NCI-H2196 (cell line): ENCODE data around the gene ZBTB40.

Source experiments
- DNase-seq: peaks from one replicate; lab custom pipeline; 2025; ENCODE audit not compliant: unreplicated experiment; lab: John Stamatoyannopoulos, UW

ZBTB40 gene

DNA sequence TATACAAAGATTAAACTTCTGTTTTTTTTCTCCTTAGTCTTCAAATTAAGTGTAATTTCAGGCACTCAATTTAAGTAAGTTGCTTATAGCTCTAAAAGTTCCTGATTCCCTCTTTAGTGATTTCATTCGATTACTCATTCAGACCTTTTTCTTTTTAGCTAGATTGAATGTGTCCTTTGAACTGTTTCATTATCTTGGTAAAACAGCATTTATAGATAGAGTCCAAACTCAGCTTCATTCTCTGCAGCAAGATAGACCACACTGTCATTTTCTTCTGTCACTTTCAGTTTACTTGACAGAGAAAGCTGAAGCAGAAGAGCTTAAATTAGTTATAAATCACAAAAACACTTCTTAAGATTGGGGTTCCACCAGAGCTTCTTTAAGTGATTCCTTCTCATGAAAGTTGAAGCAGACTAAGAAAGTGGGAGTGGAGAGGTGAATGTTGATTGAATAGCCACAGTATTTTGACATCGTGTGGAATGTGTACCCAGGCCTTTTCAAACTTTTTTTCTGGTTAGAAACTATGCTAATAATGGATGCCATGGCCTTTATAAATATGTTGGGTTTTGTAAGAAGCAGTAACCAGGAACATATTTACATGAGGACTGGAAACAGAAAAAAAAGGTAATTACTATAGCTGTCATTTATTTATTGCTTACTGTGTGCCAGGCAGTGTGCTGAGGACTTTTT, 52.2 kb downstream of the ZBTB40 start:
- DNase-seq, result no peak

DNA sequence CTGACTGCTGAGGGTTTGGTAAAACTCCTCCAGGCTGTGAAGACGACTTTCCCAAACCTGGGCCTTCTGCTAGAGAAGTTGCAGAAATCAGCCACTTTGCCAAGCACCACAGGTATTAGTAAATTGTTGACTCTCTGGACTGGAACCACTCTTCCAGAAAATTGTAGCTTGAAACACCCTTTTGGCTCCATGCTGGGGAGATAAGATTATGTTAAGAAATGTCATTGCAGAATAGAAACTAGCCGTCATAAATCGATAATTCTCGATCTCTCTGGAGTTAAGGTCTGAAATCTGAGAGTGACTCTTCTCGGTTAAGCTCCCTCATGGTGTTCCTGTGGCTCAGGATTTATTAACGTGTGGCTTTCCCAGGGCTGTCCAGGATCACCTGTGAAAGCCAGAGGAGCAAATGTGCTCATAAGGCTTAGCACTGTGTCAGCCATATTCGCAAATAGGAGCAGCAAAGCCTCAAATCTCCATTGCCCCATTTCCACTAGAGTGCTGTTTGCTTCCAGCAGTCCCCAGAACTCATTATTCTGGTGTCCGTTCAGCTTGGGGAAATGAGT, 54.6 kb downstream of the ZBTB40 start:
- DNase-seq, result no peak

DNA sequence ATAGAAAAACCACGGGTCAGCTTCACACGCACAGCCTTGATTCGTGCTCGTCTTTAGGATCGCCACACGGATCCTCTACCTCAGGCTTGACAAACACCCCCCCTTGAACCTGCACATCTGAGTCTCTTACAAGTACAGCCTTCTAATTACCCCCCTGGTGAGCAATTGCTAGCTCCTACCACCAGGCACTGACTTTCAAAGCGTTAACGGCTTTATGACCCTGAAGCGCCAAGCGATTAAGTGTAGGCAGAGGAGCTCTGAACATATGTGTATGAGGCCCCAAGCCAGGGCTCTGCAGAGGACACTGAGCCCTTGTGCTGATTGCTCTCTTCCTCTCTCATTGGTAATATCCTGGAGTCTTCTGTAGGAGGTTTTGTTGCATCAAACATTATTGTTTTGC, 55.9 kb downstream of the ZBTB40 start:
- peak; percentile 31 for DNase-seq

DNA sequence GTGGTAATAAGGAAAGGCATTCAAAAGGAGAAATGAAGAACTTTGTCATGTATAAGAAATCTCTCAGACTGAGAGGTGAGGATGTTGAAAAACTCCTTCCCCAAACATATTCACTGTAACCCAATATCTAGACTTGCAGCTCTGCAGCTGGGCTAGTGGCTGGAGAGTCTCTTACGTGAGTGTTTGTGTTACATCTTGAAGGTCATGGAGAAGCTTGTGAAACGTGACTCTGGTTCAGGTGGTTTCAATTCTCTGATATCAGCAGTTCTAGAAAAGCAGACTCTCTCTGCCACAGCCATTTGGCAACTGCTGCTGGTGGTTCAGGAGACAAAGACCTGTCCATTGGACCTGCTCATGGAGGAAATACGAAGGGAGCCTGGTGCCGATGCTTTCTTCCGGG, 56.7 kb downstream of the ZBTB40 start:
- DNase-seq, result peak; percentile 44

DNA sequence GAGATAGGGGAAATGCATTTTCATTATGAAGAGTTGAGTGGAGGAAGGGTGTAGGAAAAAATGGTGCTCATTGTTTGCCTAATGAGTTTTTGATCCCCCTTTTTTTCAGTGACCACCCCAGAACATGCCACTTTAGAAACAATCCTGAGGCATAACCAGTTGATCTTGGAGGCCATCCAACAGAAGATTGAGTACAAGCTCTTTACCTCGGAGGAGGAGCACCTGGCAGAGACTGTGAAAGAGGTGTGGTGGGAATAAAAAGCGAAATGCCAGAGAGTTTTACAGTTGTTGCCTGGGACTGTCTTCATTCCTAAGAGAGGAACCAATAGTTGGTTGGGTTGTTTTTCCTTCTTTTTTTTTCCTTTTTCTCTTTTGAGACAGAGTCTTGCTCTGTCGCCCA, 57.3 kb downstream of the ZBTB40 start:
- peak; percentile 49 for DNase-seq

DNA sequence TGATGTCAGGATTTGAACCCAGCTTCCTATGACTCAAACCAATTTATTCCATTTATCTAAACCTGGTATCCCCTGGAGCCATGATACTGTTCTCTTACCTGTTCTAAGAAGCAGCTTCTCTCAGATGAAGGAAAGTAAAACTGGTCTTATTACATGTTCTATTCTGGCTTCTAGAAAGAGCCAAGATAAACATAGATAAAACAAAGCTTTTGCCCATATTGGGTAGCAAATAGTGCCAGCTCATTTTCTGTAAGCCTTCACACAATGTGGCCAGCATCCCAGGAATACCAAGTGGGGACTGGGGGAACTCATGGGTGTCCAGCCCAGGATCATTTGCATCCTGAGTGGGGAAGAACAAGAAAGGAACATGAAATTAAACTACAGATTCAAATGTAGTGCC, 58.2 kb downstream of the ZBTB40 start:
- DNase-seq, result no peak

DNA sequence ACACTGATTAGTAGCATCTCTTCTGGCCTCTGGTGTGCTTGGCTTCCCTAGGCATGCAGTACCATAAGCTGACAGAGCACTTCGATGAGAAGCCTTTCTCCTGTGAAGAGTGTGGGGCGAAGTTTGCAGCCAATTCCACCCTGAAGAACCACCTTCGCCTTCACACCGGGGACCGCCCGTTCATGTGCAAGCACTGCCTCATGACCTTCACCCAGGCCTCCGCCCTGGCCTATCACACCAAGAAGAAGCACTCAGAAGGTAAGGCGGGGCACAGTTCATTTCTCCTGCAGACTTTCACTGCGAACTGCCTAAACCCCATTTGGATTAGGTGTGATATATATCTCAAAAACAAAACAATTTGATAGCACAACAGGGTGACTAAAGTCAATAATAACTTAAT, 61.2 kb downstream of the ZBTB40 start:
- DNase-seq, result no peak

DNA sequence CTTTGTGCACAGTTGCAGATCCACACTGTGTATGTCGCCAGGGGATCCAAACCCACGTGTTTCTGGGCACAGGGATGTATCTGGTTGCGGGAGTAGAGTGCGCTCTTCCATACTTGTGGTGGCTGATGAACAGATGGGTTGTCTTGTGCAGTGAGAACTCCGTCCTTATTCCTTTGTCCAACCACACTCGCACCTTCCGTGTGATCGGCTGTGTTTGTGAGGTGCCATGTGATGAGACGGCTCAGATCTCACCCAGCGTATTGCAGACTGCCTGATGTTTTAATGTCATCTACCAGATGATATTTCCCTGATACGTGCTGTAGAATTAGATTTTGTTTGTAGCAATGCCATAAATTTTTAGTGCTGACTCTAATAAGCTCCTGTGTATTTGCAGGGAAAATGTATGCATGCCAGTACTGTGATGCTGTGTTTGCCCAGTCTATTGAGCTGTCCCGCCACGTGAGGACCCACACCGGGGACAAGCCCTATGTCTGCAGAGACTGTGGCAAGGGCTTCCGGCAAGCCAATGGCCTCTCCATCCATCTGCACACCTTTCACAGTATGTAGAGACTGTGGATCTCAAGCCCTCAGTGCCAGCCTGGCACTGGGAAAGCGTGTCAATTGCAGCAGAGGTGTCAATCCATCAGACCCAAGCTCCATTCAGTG, 65.4 kb downstream of the ZBTB40 start:
- DNase-seq, result no peak

DNA sequence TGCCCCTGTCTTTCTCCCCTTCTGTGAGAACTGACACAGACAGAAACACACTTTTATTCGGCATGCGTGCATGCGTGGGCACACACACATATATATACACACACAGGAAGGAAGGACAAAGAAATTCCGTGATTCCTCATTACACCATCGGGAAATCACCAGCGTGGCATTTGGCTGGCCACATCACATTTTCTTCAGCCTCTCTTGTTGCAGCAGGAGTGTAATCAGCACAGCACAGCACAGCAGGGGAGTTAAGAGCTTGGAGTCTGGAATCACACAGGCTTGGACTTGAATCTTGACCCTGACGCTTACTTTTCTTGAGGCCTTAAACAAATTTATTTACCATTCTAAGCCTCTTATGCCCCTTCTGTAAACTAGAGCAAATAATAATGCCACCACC, 66.3 kb downstream of the ZBTB40 start:
- DNase-seq, result no peak

DNA sequence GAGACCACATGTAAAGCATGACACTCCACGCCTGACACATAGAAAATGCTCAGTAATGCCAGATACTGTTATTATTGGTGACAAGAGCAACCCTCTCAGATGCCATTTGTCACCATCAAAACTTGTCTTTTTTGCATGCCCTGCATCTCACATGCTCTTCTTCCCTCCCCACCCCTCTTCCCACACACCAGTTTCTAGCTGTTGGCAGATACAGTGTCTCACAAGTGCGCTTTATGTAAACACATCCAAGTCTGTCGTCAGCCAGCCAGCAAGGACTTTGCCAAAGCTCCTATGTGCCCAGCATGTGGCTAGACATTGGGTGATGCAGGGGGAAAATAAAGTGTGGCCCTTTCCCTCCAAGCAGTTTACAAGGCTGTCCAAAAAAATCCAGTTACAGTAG, 66.7 kb downstream of the ZBTB40 start:
- DNase-seq, result peak; percentile 41

DNA sequence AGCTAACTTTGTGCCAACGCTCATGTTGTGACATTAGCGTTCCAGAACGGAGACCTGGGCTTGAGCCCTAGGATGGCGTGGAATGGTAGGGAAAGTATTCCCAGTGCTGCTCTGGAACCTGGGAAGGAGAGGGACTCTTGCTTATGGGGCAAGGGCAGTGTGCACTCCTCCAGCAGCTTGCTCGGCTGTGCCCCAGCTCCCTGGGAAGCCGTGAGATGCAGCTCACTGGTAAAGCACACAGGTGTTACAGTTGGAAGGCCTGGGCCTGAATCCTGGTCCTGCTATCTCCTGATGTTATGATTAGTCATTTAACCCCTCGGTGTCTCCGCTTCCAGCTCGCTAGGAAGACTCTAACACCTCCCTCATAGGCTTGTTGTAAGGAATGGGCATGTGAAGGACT, 69.2 kb downstream of the ZBTB40 start:
- DNase-seq, result no peak

DNA sequence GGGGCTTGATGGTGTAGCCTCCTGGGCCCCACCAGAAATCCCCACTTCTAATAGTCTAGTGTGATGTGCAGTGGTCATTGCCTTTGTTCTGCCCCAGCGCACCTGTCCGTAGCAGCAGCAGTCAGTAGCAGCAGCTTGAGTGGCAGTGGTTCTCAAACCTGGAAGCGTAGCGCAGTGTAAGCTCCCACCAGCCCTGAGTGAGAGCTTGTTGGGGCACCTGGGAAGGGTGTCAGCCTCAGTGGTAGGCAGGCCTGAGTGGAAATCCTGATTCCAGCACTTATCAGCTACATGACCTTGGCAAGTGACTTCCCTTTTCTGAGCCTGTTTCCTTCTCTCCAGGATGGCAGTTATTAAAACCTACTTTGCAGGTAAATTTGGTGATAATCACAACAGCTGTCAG, 70.0 kb downstream of the ZBTB40 start:
- DNase-seq, result no peak

DNA sequence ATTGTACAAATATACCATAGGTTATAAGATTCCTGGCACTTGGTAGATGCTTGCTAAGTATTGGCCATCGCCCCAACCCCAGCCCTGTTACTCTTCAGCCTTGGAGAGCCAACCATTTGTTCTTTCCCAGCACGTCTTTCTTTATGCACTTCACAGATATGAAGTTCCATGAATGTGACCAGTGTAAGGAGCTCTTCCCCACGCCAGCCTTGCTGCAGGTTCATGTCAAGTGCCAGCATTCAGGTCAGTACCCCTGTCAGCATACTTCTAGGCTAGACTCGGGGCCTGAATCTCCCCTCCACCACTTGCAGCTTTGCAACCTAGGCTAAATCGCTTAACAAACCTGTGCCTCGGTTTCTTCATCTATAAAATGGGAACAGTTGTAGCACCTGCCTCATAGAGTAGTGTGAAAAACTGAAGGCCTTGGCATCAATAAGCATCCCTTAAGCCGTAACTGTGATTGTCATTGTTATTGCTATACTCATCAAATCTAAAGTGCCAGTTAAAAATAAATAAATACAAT, 70.6 kb downstream of the ZBTB40 start:
- no peak for DNase-seq

DNA sequence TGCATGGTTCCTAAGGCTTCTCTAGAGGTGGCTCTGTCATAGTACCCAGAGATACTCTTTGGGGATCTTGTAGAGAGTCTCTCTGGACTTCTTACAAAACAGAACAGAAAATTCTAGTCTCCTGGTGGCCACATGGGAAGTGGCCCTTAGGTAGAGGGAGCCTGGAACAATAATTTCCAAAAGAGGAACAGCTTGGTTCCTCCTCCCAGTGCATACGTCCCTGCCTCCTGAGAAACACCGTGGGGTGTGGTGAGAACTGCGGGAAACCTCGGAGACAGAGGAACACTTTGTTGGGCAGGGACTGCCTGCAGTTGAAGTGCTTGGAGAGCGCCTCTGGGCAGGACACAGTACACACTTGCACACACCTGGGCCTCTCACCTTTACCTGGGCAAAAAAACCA, 72.8 kb downstream of the ZBTB40 start:
- DNase-seq, result no peak

DNA sequence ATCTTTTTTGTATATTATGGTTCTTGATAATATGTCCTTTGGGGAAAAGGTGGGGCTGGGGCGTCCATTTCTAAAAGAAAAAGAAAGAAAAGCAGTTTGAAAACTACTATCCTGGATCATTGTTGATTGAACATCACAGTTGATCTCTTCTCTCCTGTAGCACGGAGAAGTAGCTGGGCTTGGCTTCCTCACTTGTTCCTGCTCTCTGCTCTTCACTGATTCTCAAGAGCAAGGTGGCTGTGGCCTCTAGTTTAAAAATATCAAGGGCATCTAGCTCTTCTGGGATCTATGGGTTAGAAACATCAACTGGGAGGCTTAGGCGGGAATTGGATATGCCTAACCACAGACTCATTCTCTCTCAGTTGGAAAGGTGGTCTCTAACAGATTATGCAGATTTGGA, 73.6 kb downstream of the ZBTB40 start:
- no peak for DNase-seq

DNA sequence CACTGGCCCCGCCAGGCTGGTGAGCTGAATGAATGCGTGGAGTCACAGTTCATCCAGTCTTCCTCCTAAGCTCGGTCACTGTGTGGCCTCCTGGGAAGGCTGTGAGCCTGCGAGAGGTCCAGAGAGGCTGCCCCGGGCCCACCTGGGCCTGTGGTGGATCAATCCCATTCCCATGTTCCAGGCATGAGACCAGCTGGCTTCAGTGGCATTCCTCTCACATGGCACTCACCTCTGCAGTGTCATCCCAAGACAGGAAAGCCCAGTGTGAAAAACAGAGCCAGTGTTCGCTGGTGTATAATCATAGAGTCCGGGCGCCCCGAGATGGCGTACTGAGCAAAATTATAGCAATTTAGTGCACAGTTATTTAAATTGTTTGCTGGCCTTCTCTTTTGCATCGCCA, 74.0 kb downstream of the ZBTB40 start:
- DNase-seq, result no peak

DNA sequence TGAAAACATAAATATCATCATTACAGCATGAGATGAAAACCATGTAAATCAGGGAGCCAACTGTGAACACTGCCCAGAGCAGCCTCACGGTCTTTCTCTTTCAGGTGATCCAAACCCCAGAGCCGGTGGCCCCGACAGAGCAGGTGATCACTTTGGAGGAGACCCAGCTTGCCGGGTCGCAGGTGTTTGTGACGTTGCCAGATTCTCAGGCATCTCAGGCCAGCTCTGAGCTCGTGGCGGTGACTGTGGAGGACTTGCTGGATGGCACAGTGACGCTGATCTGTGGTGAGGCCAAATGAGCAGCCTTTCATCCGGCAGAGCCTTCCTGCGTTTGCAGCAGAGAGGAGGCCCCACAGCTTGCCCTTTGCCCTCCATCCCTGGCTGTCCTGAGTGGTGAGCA, 74.4 kb downstream of the ZBTB40 start:
- no peak for DNase-seq

DNA sequence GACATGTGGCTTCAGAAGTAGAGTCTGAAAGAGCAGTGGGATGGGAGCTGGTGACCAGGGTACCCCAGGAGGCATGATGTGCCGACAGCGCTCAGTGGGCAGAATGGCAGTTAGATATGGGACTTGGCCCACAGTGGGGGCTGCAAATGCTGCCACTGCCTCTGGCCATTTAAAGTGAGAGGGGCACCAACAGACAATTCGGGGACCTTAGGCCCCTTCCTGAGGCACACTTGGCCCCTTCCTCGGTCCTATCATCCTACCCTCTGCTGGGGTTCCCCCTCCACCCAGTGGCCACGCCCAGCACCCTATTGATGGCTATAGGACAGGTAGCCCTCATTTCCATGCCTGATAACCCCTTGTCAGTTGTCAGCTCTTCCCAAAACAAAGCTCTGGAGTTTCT, 75.0 kb downstream of the ZBTB40 start:
- DNase-seq, result no peak

DNA sequence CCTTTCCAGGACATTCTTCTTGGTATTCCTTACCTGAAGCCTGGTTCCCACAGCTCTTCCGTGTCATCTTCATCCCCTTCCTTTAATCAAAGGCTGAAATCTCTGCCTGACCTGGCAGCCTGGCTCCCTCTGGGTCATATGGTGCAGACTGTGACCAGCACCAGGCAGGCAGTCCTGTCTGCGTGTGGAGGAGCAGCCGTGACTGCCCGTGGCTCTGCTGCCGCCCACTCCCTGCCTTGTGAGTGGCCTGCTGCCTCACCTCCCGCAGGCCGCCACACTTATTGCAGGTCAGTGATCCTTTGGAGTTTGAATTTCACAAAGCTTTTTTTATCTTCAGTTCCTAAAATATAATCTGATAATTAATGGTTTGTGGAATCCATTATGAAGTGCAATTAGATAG, 75.5 kb downstream of the ZBTB40 start:
- DNase-seq, result peak; percentile 33

DNA sequence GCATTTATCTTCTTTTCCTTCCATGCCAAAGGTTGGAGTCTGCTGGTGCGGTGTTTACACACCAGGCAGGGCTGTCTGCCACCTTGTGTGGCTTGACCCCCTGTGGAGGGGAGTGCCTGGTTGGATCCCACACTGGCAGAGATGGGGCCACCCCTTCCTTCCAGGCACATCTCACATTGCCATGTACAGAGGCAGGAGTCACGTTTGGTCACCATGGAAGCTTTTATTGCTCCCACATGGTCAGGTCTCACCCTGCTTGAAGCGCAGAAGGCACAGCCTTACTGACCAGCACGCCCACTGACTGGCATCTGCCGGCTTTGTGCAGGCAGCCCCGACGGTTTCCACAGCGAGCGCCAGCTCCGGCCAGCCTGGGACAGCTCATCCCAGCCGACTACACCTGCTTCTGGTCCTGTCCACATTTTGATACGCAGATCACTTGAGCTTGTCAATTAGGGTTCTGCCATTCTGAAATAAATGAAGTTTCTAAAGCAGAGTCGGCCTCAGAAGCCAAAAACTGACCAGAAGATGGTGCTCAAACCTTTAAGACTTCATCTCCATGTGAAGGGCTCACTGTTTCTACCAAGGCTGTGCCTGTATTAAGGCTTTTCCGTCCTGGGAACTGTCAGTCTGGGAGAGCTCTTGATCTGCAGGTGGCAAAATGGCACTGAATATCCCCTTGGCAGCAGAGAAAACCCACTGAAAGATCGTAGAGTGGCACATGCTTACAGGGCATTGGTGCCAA, 76.1 kb downstream of the ZBTB40 start:
- DNase-seq, result peak; percentile 33

DNA sequence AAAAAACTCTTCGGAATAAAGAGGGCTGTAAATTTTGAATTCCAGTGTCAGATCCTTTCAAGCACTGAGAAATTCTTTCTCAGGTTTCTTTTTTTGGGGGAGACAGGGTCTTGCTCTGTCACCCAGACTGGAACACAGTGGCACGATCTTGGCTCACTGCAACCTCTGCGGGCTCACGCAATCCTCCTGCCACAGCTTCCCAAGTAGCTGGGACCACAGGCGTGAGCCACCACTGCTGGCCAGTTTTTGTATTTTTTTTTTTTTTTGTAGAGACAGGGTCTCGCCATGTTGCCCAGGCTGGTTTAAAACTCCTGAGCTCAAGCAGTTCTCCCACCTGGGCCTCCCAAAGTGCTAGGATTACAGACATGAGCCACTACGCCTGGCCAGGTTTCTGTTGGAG, 76.8 kb downstream of the ZBTB40 start:
- DNase-seq, result no peak
